SJSA1 (cell line): ENCODE data around the gene UBTD2. TPM values are rescaled to one million over a fixed set of nuclear protein-coding genes. Genes with fewer than 3 reads are reported as not detected.

Experiments used
- DNase-seq, 2 experiments: peaks; one replicate each; pipeline ENCODE4 v3.0.0-alpha.2; 2015 to 2020; ENCODE audit warnings: low spot score in 2 of 2, low read depth in 1 of 2
- H3K27ac ChIP-seq: fragments of 250-450 bp; sonication (Bioruptor Pico); 2 replicates; pipeline ENCODE4 v1.5.1; 2020; ENCODE audit warnings: mild to moderate bottlenecking, moderate library complexity
- H3K27me3 ChIP-seq: fragments of 250-450 bp; sonication (Bioruptor Pico); replicated peaks from 2 replicates; pipeline ENCODE4 v1.5.1; 2020; ENCODE audit warnings: mild to moderate bottlenecking, moderate library complexity
- H3K36me3 ChIP-seq: fragments of 250-450 bp; sonication (Bioruptor Pico); 2 replicates; pipeline ENCODE4 v1.5.1; 2020; ENCODE audit warnings: mild to moderate bottlenecking
- H3K4me1 ChIP-seq: fragments of 250-450 bp; sonication (Bioruptor Pico); replicated peaks from 2 replicates; pipeline ENCODE4 v1.6.1; 2021; ENCODE audit warnings: mild to moderate bottlenecking
- H3K4me3 ChIP-seq: fragments of 250-450 bp; sonication (Bioruptor Pico); 2 replicates; pipeline ENCODE4 v1.5.1; 2020; ENCODE audit warnings: mild to moderate bottlenecking
- H3K9me3 ChIP-seq: fragments of 250-450 bp; sonication (Bioruptor Pico); replicated peaks from 2 replicates; pipeline ENCODE4 v1.5.1; 2020; ENCODE audit warnings: mild to moderate bottlenecking
- total RNA-seq: library from RNA; depleted of rRNA; stranded (reverse); fragments of >200 nt; shearing (Covaris generic); gene quantifications from 2 replicates; pipeline ENCODE4 v1.2.3, GENCODE V29; 2014

The UBTD2 gene
- total RNA-seq, 1 experiment from 2014 or later, result 63.4 TPM

DNA sequence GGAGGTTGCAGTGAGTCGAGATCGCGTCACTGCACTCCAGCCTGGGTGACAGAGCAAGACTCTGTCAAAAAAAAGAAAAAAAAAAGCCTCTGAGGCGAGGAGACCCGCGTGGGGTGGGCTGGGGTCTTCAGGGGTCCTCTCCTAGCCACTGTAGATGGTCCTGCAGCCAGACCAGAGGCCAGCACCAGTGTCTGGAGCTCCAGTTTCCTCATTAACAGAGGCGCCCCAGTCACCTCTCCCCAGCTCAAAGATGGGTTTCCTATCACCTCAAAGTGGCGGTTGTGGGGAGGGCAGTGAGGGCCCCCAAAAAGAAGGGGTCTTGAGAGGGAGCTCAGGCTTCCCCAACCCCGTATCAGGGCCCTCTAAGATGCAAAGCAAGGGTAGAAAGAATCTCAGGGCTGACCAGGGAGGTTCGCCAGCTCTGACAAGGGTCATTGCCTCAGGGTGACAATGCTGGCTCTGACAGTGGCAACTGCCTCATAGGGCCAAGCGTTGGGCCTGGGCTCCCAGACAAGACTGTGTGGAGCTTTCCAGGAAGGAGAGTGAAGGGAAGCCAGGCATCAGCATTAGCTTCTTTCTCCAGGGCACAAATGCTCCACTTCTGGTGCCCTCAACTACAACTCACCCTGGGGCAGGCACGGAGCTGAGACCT is 110.5 kb downstream of the UBTD2 start:
- Histone ChIP-seq H3K4me1 (peaks cover 40% of the 10 kb centered on the region), H3K36me3 (peaks cover 33% of the 10 kb centered on the region), H3K4me3 (no peak overlapping the region), H3K27me3 (no peaks in the 10 kb centered on the region), H3K9me3 (no peaks in the 10 kb centered on the region), H3K27ac (peak overlapping the region; percentile 11)
- DNase-seq, result peak in 1 of 2 experiments; percentile 34

DNA sequence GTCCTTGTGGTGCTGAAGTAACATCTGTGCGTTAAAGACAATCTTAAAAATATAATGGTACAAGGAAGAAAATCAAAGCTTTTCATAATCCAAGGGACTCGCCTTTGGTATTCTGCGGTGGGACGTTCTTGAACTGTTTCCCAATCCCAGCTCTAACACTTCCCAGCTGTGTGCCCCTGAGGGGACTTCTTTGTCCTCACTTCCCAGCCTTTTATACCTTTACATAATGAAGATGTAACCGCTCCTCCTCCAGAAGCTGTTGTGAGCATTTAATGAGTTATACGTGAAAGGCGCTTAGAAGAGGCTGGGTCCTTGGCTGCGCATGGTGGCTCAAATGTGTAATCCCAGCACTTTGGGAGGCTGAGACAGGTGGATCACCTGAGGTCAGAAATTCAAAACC is 112.4 kb downstream of the UBTD2 start:
- Histone ChIP-seq H3K9me3 (no peaks in the 10 kb centered on the region), H3K27me3 (no peaks in the 10 kb centered on the region), H3K27ac (no peak overlapping the region), H3K36me3 (peaks cover 38% of the 10 kb centered on the region), H3K4me3 (no peak overlapping the region), H3K4me1 (peaks cover 40% of the 10 kb centered on the region)
- no peak for DNase-seq

DNA sequence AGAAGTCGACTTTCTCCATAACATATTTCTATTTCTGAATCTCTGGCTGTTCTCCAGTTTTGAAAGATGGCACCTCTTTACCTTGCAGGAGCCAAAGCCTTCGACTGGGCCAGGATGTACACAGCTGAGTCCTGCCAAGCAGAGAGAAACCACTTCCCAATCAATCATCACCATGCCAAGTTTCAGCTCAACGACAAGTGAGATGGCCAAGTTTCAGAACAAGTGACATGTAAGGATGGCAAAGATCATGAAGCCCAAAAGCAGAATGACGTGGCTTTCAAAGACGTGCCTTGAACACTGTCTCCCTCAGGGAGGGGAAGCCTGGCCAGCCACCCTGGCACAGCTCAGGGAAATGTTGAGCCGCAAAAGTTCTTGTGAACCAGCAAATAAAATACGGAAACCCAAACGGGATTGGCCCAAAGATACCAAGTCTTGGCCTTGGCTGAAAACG is 113.3 kb downstream of the UBTD2 start:
- Histone ChIP-seq H3K4me1 (peaks cover 33% of the 10 kb centered on the region), H3K4me3 (no peak overlapping the region), H3K27ac (no peak overlapping the region), H3K36me3 (peaks cover 42% of the 10 kb centered on the region), H3K27me3 (no peaks in the 10 kb centered on the region), H3K9me3 (no peaks in the 10 kb centered on the region)
- no peak for DNase-seq

DNA sequence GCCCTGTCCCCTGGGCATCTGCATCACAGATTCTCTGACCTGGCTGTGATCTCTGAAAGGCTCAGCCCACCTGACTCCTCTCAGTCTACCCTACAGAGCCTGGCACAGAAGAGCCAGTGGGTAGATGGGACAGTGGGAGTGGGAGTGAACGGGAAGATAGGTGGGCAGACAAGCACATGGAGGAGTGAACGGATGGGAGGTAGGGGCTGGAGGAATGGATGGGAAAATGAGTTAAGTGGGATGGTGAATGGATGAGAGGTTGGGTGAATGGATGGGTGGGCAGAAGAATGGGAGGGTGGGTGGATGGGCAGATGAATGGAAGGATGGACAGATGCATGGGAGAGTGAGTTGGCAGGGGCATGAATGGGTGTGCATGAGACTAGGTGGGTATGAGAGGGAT is 114.3 kb downstream of the UBTD2 start:
- Histone ChIP-seq H3K9me3 (no peaks in the 10 kb centered on the region), H3K27me3 (no peaks in the 10 kb centered on the region), H3K4me1 (peaks cover 22% of the 10 kb centered on the region), H3K36me3 (peaks cover 48% of the 10 kb centered on the region), H3K27ac (no peak overlapping the region), H3K4me3 (no peak overlapping the region)
- DNase-seq, result no peak

DNA sequence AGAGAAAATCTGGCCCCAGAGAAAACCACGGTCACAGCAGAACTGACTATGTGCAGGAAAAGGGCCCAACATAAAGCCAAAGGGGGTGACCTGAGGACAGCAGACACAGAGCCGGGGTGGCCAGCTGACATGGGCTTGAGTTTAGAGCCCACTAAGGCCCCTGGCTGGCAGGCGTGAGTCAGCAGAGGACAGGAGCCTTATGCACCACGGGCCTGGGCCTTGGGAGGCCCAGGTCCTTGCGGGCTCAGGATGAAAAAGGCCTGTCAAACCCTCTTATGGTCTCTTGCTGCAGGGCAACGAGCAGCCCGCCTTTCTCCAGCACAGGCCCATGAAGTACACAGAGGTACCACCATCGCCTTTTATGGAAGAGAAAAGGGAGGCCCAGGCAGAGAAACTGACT is 115.3 kb downstream of the UBTD2 start:
- no peak overlapping the region for H3K27ac ChIP-seq
- H3K9me3 ChIP-seq, result no peaks in the 10 kb centered on the region

DNA sequence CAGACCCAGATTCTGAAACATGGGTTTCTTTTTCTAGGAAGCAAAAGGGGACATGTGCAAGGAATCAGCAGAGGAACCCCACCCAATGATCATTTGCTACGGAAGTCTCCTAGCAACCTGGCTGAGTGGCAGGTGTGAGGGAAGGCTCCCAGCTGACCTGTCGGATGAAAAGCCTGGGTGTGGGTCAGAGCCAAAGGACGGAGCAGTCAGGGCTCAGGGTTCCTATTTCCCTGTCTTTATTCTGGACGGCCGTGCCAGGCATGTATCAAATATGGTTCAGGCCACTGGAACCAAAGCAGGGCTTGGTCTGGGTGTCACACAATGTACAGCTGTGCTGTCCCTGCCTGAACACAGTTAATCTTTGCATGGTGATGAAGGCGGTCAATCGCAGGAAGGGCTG is 115.7 kb downstream of the UBTD2 start:
- Histone ChIP-seq H3K4me1 (peaks cover 9% of the 10 kb centered on the region), H3K36me3 (peaks cover 41% of the 10 kb centered on the region), H3K27ac (no peak overlapping the region), H3K27me3 (no peaks in the 10 kb centered on the region), H3K9me3 (no peaks in the 10 kb centered on the region), H3K4me3 (no peak overlapping the region)
- DNase-seq, result no peak

More for the DNA sequence above, 115.3 kb downstream of the UBTD2 start:
- H3K4me1 ChIP-seq, result peaks cover 13% of the 10 kb centered on the region
- H3K27me3 ChIP-seq, result no peaks in the 10 kb centered on the region
- DNase-seq, result no peak
- H3K4me3 ChIP-seq, result no peak overlapping the region
- peaks cover 44% of the 10 kb centered on the region for H3K36me3 ChIP-seq

DNA sequence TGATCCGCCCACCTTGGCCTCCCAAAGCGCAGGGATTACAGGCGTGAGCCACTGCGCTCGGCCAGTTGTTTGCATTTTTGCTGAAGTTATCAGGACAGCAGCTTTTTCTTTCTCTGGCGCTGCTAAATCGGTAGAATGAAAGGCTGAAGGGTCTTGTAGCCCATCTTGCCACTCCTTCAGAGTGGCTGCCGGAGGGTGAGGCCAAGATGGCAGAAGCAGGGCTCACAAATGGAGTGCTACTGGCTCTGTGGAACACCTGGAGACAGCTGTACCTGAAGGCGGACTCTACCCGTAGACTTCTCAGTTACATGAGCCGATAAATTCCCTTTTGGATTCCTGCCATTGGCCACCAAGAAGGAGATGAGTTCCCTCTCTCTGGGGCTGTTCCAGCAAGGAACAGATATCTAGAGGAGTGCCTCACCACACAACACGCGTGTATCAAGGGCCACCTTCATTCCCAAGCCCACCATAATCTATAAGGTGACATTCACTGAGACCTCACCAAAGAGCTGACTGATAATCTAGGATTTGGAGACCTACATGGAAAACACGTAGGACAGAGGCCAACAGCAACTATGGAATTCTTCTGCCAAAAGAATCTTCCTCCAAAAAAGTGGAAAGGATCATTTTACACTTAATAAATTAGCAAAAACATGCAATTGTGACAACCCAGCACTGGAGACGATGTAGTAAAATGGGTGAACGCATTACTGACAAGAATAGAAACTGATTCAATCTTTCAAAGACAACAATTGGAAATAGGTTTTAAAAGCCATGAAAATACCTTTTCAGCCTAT is 117.3 kb downstream of the UBTD2 start:
- H3K27ac ChIP-seq, result no peak overlapping the region
- no peak for DNase-seq
- H3K36me3 ChIP-seq, result peaks cover 35% of the 10 kb centered on the region
- H3K4me1 ChIP-seq, result peaks cover 5% of the 10 kb centered on the region; the same call in 1 of the 2 replicates
- no peaks in the 10 kb centered on the region for H3K27me3 ChIP-seq
- no peak overlapping the region for H3K4me3 ChIP-seq
- no peaks in the 10 kb centered on the region for H3K9me3 ChIP-seq

DNA sequence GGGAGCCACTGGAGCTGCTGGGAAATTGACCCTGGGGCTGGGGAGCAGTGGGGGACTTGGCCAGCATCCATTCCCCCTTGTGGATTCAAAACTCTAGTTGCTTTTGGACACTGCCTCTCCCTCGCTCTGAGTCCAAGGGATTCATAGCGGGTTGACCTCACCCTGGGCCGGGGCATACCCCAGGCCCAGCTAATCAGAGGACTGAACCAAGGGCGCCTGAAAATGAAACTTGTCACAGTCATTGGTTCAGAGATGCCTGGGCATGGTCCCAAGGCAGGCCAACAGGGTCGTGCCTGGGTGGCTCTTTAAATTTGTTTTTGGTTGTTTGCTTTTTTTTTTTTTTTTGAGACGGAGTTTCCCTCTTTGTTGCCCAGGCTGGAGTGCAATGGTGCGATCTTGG is 118.1 kb downstream of the UBTD2 start:
- Histone ChIP-seq H3K4me1 (peaks cover 5% of the 10 kb centered on the region; the same call in 1 of the 2 replicates), H3K36me3 (peaks cover 31% of the 10 kb centered on the region), H3K9me3 (no peaks in the 10 kb centered on the region), H3K27ac (no peak overlapping the region), H3K27me3 (no peaks in the 10 kb centered on the region), H3K4me3 (no peak overlapping the region)
- no peak for DNase-seq

DNA sequence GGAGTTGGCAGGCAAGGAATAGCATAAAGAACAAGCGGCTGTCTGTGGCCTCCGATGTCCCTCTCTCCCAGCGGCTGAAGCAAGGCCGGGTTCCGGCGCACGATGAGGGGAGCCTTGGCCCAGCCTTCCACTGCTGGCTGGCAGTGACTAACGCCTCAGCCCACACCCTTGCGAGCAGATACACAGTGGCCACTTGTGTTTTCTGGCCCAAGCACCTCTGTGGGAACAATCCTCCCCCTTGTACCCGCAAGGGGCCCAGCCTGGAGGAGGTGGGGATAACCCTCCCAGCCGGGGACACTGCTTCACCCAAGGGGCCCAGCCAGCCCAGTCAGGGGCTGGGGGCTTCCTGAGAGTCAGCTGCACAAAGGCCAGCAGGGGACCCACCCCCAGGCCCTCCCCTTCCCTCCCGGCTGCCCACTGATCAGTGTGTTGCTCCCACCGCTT is 118.8 kb downstream of the UBTD2 start:
- DNase-seq, result no peak
- H3K27me3 ChIP-seq, result no peaks in the 10 kb centered on the region
- H3K4me1 ChIP-seq, result peaks cover 5% of the 10 kb centered on the region; the same call in 1 of the 2 replicates
- peaks cover 28% of the 10 kb centered on the region for H3K36me3 ChIP-seq
- no peak overlapping the region for H3K4me3 ChIP-seq
- no peak overlapping the region for H3K27ac ChIP-seq
- no peaks in the 10 kb centered on the region for H3K9me3 ChIP-seq

DNA sequence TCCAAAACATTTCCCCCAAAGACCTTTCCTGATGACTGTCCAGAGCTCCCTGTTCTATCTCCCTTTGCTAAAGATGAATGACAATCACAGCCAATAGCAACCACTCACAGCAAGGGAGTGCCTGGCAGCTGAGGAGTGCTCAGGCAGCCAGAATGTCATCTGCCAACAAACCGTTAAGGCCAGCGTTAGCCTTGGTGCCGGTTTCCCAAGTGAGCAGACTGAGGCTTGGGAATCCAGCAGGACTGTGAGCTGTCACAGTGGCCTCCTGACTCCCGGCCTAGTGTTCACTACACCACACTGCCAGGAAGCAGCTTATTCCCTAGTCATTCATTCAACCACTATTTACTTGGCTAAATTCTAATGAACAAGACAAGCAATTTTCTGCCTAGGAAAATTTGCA is 120.2 kb downstream of the UBTD2 start:
- DNase-seq, result no peak
- Histone ChIP-seq H3K27ac (no peak overlapping the region), H3K27me3 (no peaks in the 10 kb centered on the region), H3K4me1 (peaks cover 7% of the 10 kb centered on the region; the same call in 1 of the 2 replicates), H3K36me3 (peaks cover 27% of the 10 kb centered on the region), H3K9me3 (no peaks in the 10 kb centered on the region), H3K4me3 (no peak overlapping the region)

DNA sequence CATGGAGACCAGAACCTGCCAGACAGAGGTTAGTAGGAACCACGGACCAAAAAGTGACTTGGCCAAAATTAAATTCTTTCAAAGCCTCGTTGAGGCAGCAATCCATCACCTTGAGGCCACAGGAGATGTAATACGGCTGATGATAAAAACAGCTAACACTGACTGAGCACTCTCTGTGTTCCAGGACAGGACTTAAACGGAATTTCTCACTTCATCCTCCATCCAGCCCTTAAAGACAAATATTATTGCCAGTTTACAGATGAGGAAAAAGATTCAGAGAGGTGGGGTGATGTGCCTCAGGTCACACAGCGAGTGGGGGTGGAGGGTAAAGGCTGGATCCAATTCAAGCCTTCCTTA is 120.6 kb downstream of the UBTD2 start:
- H3K27ac ChIP-seq, result no peak overlapping the region

DNA sequence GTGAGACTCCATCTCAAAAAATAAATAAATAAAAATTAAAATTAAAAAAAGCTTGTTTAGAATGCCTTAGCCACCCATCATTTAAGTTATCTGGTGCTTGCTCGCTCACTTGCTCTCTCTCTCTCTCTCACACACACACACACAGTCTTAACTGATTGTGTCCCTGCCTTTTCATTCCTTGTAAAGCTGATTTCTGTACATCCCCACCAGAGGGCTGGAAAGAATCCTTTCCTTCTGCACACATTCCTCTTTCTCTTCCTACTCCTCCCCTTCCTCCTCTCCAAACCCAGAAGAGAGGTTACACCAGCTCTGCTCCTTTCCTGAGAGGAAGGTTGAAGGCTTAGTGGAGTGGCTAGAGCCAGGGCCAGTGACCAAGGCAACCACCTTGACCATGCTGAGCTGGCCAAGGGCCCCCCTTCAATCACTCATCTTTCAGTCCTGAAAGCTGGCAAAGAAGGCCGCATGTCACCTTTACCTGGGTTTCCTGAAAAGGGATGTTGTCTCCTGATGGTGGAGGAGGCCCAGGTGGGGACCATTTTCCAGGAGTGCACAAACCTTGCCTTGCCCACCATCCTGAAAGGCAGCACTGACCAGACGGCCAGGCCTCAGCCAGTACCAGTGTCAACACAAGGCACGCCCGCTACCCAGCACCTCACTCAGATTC is 121.1 kb downstream of the UBTD2 start:
- Histone ChIP-seq H3K4me3 (no peak overlapping the region), H3K9me3 (no peaks in the 10 kb centered on the region), H3K27me3 (no peaks in the 10 kb centered on the region), H3K36me3 (peaks cover 29% of the 10 kb centered on the region), H3K27ac (no peak overlapping the region), H3K4me1 (peaks cover 7% of the 10 kb centered on the region; the same call in 1 of the 2 replicates)
- DNase-seq, result no peak

More for the DNA sequence above, 120.6 kb downstream of the UBTD2 start:
- H3K36me3 ChIP-seq, result peaks cover 25% of the 10 kb centered on the region
- no peak overlapping the region for H3K4me3 ChIP-seq
- no peak for DNase-seq
- H3K27me3 ChIP-seq, result no peaks in the 10 kb centered on the region
- peaks cover 7% of the 10 kb centered on the region; the same call in 1 of the 2 replicates for H3K4me1 ChIP-seq
- H3K9me3 ChIP-seq, result no peaks in the 10 kb centered on the region

DNA sequence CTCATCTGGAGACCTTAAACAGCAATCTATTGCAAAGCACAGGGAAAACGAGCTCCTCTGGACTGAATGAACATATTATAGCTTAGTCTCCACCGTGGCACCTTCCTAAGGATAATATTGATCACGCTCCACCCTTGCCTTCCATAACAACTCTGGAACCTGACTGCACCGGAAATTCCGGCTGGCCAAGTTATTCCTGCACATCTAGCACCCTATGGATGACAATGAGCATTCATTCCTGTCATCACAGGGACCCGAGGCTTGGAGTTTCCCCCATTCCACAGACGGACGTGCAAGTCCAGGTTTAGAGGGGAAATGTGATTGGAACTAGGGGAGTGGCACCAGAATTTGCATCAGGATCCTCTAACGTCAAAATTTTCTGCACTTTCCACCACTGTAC is 123.1 kb downstream of the UBTD2 start:
- H3K27ac ChIP-seq, result no peak overlapping the region
- H3K4me1 ChIP-seq, result peaks cover 7% of the 10 kb centered on the region; the same call in 1 of the 2 replicates

More for the DNA sequence above, 123.1 kb downstream of the UBTD2 start:
- Histone ChIP-seq H3K27me3 (no peaks in the 10 kb centered on the region), H3K4me3 (no peak overlapping the region), H3K36me3 (peaks cover 40% of the 10 kb centered on the region), H3K9me3 (no peaks in the 10 kb centered on the region)
- DNase-seq, result no peak
